SH-SY5Y (cell line): ENCODE data around the gene KY.

ENCODE experiments used
- GATA2 ChIP-seq: IDR thresholded peaks from 2 replicates; pipeline ENCODE4 v1.6.1; 2011; ENCODE audit warnings: mild to moderate bottlenecking, low read depth, low read length
- GATA3 ChIP-seq: IDR thresholded peaks from 2 replicates; pipeline ENCODE4 v1.6.1; 2011; ENCODE audit warnings: low read depth, mild to moderate bottlenecking, low read length, moderate library complexity

DNA sequence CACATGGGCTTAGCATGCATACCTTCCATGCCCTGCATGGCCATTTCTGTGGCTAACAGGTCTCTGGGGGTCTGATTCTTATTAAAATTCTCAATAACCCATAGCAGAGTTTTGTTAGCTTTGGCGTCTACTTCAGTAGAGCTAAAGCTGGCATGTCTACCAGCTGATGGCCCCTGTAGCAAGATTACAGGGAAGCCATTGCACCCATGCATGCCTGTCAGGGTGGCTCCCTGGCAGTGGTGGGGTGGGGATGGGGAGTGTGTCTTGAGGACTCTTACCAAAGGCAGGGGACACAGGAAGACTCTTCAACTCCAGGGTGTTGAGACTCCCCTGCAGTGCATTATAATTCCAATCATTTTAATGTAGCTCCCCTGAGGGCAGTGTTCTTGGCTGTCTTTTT lies 4.7 kb downstream of the KY start:
- TF ChIP-seq GATA3 (no peak), GATA2 (no peak)
